Activated CD8-positive, alpha-beta memory T cell treated with anti-CD3 and anti-CD28 coated beads, Interleukin-2, amount 50 U/mL, for 48 hours (primary cell): ENCODE measurements around the gene SEC16A.
A peak's percentile ranks its signal among the peaks of the same experiment; 100 is the strongest.
"Not testable (repeated sequence)": the region's sequence is repeated elsewhere in the genome, so short reads cannot be mapped to it uniquely, and the experiment has no call there.

Experiments
- DNase-seq: peaks from one replicate; pipeline ENCODE4 v3.0.0-alpha.2; 2020

The SEC16A gene

DNA sequence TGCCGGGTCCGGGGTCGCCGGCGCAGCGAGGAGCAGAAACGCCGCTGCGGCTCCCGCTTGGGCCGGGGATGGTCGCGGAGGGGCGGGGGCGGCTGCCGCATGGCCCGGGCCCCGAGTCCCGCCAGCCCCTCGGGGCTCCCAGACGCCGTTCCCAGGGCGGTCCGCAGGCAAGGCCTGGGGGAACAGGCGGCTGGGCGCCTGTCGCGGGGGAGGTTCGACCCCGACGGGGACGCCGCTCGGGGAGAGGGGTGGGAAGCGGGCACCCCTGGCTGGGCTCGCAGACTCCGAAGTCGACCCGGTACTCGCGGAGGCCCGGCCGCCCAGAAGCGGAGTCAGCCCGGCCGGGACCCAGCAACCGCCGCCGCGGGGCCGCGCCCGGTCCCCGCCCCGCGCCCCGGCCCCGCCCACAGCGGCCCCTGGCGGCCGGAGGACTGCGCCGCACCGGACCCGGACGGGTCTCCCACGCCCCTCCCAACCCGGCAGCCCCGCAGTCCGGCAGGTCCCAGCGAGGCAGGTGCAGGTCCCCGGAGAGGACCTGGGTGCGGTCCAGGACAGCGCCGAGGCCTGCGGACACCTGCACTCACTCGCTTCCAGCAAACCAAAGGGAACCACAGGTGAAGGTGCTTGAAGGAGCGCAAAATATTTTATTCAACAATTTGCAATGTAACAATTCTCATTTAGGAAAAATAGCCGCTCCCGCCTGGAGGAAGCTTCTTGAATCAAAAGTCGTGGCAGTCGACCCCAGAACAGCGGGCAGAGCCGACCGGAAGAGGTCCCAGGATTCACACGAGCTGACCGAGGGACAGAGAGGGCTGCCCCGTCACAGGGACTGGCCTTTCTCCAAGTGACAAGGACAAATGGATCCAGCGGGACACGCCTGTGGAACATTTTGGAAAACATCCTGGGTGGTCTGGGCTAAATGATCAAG is 43.1 kb downstream of the SEC16A start, which contains the start of gene INPP5E:
Gene INPP5E (minus strand): TSS at position 365 of the 928 bp plus-strand sequence. CDS start 426 bp downstream, outside the sequence.
- DNase-seq, result peak; percentile 99

DNA sequence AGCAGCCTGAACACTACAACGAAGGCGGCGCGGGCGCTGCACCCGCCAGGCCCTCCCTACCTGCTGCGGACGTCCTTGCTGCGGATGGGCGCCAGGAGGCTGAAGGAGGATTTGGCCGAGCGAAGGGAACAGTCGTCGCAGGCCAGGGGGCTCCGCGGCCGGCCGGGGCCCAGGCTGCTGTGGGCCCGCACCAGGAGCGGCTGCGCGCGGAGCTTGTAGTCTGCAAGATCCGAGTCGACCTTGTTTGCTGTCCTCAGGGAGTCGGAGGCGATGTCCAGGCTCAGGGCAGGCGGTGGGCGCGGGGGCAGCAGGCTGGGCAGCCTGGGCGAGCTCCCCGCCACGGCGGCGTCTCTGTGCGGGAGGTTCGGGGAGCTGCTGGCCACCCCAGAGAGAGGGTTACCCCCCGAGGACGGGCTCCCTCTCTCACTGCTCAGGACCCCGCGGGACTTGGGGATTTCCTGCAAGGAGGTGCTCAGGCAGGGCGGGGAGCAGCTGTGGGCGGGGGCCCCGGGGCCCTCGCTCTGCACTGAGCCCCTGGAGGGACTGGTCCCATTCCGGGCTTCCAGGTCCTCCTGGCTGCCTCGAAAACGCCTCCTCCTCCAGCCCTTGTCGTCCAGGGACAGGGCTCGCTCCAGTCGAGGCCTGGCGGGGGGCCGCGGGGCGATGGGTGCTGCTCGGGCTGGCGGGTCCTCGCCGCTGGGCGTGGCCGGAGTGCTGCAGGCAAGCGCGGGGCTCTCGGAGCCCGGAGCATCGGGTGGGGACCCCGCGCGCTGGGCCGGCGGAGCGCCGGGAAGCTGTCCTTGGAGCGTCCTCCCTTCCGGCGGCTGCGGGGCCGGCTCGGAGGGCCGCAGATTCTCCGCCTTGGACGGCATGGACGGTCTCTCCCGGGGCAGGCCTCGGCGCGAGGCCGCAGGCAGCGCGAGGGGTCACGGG is 44.0 kb downstream of the SEC16A start:
- DNase-seq, result peak; percentile 83

DNA sequence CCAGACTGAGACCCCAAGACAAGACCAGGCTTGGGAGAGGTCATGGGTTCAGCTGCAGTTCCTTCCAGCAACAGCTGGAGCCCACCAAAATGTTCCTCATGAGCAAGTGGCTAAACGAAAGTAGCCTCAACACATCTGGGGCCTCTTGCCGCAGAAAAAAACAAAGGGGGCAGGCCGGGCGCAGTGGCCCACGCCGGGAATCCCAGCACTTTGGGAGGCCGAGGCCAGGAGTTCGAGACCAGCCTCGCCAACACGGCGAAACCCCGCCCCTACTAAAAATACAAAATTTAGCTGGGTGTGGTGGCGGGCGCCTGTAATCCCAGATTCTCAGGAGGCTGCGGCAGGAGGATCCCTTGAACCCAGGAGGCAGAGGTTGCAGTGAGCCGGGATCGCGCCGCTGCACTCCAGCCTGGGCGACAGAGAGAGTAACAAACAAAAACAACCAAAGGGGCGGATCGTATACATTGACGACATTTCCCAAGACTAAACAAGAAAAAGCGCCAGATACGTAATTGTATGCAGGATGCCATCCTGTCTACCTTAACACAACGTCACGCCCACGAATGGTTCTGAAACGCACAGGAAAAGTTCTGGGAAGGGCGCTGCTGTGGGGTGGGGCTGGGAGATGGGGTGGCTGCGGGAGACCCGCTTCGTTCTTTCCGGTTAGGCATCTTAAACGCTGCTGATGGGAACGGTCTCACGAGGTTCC is 44.8 kb downstream of the SEC16A start:
- no peak for DNase-seq

DNA sequence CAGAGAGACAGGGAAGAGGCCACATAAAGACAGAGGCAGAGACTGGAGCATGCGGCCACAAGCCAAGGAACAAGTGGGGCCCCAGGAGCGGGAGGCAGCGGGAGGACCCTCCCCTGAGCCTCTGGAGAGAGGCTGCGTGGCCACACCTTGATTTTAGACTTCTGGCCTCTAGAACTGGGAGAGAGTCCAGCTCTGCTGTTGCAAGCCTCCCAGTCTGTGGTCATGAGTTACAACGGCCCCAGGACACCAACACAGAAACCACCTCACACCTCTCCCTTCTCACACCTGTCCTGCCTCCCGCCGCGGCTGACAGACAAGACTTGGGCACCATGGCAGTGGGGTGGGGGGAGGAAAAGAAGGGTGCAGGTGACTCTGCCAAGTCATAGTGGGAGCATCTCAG is 45.4 kb downstream of the SEC16A start:
- DNase-seq, result no peak

DNA sequence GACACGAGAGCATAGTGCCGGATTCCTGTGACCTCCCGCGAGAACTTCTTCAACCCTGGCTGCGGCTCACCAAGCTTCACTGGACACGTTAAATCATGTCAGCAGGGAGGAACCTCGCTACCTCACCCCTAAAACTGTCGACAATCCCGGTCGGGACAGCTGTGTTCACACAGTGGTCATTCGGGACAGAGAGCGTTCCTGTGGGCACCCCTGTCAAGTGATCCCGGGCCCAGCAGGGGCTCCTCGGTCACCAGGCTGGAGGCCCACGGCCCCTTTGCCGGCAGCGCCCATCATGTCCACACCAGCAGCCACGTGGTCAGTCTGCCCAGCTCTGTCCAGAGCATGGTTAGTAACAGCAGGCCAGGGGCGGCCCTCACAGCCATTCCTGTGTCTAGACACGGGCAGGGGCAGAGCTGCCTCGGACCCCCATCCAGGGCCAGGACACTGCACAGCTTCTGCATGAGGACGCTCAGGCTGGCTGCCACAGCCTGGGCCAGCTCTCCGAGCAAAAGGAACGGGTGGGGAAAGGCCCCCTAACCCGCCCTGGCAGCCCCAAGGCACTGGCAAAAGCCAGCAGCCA is 46.7 kb downstream of the SEC16A start:
- DNase-seq, result no peak

DNA sequence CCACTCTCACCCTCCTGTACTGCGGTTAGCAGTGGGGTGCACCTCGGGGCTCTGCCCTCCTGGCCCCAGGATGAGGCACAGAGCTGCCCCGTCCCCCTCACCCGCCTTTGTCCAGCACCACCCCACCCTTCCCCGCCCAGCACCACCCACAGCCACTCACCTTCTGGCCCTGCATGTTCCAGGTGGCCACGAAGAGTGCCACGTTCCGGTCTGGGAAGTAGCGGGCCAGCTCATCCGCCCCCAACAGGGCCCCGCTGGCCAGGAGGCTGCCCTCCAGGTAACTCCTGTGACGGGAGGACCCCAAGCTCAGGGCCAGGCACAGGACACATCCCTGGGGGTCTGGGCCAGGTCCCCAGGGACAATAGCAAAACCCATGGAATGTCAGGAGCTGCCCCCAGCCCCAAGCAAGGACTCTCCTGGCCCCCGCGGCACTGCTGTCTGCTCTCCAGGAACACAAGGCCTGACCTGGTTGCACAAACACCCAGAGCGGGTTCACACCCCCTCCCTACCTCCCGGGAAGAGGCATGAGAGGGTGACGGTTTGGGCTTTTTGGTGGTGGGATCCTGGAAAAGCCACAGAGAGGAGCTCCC is 48.2 kb downstream of the SEC16A start:
- DNase-seq, result no peak

DNA sequence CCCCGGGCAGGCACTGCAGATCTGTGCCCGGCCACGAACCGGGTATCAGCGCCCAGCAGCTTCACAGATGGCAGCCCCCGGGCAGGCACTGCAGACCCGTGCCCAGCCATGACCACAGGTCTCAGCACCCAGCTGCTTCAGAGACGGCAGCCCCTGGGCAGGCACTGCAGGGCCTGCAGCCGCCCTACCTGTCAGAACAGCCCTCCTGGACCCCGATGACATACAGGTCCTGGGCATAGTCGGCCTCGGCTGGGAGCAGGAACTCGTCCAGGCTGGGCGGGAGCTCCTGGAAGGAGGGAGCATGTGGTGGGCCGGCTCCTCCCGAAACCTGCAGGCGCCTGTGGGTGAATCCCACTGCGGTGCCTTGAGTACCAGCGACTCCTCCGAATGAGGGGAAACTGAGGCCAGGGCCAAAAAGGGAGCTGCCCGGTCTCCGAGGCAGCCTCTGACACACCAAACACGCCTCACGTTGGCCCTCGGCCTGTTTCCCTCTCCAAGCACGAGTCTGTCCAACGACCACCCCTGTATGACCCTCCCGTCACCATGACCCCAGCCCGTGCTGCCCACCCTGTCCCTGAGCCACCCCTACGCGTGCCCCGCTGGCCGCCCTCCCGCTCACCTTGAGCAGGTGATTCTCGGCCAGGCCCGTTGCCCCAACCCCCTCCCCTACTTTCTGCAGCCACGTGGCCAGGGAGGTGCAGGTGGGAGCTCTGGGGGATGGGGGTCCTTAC is 48.8 kb downstream of the SEC16A start:
- DNase-seq, result no peak

DNA sequence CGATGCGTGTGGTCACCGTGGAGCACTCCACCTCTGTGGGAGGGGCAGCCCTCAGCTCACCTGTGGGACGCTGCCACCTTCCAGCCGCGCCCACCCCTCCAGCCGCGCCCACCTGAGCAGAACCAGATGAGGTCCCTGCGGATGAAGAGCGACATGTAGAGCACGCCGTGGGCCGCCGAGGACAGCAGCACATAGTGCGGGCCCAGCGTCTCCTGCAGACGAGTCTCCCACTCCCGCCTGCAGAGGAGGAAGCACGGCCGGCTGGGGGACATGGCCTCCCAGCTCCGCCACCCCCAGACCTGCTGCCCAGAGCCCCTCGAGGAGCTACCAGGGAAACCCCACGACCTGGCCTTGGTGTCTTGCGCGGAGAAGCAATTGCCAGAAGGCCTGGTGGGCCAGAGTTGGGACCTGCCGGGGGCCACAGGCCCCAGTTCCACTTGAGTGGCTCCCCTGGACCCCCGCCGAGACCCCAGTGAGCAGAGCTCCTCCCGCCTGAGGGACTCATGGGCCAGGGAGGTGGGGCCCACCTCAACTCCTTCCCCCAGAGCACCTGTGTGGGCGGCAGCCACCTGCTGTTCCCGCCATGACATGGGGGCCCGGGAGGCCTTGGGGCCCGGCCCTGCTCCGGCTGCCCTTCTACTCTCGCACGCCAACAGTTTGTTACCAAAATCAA is 49.7 kb downstream of the SEC16A start:
- no peak for DNase-seq

DNA sequence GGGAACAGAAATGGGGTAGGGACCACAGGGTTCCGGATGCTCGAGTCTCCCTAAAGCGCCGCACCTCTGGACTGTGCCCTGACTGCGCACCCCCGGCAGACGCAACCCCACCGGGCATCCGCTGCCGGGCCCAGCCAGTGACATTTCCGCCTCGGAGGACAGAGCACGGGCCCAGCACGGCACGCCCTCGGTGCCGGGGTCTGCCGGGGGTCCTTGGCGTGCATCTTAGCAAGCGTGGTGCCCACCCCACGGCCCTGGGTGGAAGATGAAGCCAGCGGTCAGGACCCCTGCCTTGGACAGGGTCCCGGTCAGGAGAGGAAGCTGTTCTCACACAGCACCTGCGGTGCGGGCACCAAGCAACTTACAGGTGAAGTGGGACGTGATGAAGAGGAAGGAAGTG is 50.2 kb downstream of the SEC16A start:
- no peak for DNase-seq

DNA sequence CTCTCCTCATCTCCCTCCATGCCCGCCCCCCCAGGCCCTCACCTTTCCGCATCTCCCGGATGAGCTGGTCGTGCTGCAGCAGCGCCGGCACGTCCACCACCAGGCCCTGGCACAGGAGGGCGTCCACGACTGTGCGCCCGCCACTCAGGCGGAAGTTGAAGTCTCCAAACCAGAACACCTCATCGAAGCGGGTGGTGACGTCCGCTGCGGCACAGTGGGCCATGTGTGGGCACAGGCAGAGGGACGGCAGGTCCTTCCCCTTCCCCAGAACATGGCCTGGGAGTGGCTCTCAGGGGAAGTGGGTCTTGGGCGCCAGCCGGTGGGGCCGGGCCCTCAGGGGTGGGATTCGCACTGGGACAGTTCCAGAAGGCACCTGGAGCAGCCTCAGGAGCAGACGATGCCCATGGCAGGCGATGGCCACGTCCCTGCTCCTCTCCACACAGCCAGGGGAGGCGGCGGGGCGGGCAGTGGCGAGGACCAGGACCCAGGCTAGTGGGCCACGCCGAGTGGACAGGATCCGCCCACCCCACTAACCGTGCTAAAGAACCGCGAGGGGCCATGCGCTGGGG is 51.0 kb downstream of the SEC16A start:
- DNase-seq, result no peak

DNA sequence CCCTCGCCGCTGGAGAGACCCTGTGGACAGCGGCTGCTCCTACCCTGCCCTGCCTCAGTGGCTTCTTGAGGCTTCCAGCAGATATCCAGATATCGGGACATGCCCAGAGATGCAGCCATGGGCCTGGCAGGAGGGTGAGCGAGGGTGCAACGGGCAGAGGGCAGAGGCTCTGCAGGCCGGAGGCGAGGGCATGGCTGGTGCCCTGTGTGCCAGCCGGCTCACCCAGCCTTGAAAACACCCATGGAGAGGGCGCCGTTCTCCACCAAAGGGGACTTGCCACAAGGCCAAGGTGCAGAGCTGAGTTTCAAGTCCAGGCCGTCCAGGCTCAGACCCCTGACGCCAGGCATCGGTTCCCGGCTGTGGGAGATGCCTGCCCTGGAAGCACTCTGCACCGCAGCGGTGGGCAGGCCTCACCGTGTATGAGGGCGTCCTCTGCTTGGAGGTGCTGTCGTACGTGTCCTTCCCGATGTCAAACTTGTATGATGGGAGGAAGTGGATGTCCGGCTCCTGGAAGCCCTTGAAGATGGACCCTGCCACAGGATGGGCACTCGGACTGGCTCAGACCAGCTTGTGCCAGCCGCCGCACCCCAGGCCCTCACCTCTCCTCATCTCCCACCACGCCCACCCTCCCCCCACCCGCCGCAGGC is 52.1 kb downstream of the SEC16A start:
- no peak for DNase-seq

DNA sequence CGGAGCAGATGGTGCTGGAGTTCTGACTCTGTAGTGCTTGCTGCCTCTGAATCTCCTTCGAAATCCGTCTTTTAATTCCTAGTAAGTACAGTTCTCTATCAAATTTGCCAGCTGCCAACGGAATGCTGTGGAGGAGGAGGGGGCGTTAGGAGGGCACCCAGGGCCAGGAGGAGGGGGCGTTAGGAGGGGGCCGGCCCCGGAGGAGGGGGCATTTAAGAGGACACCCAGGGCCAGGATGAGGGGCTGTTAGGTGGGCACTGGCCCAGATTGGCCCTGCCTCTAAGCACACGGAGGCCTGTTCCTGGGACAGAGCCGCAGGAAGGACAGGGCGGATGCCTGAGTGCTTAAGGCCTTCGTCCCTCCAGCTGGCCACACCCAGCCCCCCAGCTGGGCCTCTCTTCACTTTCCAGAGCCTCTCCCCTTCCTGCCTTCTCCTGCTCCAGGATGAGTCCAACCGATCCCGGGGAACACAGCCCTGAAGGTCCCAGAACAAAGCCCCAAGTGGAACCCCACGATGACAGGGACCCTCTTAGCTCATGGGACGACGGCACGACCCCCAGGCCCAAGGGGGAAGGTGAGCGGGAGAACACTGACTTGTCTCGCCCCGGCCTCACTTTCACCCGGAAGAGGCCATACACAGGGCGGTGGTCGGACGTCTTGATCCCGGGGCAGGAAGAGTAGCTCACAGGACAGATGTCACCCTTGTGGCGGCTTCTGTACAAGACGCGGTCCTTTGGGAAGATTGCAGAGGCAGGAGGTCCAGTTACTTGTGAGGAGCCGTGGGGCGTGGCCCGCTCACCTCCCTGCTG is 53.0 kb downstream of the SEC16A start:
- no peak for DNase-seq

DNA sequence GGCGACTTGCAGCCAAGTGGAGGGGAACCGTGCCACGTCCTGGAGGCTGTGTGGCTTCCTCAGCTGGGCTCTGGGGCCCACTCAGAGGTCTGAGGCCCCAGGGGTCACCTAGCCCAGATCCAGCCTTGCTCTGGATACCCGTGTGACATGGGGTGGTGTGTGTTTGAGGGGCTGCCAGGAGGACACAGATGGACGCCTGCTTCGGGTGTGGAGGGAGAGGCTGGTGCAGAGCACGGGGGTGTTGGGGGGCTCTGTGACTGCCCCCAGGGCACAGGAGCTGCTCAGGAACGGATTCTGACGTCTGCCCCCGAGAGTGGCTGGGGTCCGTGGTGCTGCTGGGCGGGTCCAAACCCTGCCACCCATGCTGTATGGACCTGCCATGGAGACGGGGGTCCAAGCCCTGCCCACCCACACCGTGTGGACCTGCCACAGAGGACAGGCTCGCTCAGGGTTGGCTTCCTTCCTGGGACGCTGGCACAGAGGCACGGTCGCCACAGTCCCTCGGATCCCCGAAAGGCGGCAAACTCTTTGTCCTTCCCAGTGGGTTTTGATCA is 53.7 kb downstream of the SEC16A start:
- DNase-seq, result no peak

DNA sequence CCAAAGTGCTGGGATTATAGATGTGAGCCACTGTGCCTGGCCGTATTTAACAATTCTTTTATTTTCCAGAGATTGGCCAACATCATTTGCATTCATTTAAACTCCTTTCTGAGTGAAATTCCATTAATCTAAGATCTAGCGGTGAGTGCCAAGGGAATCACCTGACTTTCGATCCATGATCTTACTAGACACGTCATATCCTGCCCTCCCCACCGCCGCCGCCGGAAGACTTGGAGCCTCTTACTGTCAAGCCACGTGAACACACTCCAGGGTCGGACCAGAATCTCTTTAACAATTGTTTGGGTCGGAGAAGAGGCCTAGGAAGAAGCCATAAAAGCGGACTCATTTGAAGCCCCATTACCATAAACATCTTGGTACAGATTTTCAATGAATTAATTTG is 56.1 kb downstream of the SEC16A start:
- DNase-seq, result no peak

DNA sequence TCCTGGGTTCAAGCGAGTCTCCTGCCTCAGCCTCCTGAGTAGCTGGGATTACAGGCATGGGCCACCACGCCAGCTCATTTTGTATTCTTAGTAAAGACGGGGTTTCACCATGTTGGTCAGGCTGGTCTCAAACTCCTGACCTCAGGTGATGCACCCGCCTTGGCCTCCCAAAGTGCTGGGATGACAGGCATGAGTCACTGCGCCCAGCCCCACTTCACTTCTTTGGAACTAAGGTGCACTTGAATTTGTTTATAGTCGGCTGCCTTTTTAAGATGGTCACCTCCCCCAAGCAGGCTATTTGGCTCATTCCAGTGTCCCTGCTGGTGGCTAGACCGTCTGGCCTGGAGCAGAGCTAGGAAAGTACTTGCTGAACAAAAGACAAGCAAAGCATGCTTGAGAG is 57.5 kb downstream of the SEC16A start:
- not testable (repeated sequence) for DNase-seq

DNA sequence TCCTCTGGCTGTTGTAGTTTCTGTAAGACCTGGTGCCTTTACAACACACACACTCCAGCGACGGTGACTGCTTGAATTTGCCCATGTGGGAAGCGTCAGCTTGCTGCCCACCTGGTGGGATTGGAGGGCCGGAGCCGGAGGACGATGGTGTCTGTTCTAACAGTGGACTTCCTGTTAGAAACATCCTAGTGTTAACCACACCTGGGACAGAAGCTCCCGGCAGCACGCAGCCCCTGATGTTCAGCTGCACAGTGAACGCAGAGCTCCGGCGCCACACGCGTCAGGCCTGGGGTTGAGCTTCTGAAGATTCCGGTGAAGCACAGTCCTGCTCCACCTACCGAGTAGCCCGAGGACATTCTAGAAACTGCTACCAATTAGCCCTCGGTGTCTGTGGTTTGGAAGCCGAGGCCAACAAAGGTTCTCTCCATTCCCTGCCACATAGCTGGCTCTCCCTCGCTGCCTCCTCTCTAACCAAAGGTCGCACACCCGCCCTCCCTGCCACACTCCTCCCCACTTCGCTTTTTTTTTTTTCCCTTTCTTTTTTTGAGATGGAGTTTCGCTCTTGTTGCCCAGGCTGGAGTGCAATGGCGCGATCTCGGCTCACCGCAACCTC is 58.0 kb downstream of the SEC16A start:
- DNase-seq, result no peak

DNA sequence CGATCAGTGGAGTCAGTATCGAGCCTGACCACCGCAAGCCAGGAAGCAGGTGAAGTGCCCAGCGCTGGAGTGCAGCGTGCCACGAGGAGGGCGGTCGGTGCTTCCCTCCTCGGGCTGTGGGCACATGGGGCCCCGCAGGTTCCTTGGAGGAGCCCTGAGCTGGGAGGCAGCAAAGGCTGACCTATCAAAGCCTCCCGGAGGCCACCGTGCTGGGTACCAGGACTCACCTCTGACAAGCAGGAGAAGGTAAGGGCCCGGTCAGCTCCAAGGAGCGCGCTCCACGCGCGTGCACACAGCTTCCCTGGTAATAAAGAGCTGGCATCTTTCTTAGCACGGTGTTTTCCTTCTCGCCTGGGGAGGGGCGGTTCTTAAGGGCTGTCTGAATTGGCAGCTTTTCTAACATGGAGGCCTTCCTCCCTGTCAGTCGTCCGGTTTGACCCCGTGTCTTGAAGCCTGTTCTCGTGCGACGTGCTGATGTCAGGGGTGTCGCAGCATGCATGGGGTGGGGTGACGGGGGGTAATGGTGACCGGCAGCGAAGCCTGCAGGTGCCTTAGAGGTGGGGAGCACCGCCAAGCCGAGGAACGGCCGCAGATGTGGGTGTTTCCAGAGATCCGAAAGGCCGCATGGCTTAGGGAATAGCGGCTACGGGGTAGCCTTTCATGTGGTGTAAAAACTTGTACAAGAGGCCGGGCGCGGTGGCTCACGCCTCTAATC is 59.3 kb downstream of the SEC16A start:
- DNase-seq, result no peak

DNA sequence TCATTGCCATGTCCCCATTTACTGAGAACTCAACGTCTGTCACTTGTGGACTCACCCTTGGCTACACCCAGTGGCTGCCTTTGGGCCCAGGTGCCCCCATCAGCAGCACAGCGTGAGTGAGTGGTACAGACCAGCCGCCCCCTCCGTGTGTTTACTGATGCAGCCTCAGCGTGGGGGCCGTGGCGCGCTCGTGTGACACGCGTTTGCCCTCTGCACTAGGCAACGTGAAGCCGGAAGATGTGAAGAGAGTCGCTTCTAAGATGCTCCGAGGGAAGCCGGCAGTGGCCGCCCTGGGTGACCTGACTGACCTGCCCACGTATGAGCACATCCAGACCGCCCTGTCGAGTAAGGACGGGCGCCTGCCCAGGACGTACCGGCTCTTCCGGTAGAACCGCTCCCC is 60.0 kb downstream of the SEC16A start:
- DNase-seq, result no peak
